SK-N-SH (cell line): ENCODE measurements around the gene EML1. TPM values are rescaled to one million over a fixed set of nuclear protein-coding genes. Genes with fewer than 3 reads are reported as not detected.

Experiments used
- polyA plus RNA-seq, 3 experiments: library from polyadenylated mRNA; depleted of rRNA; stranded (reverse); fragments of >200 nt; gene quantifications; 2 replicates each; pipeline ENCODE4 v1.2.3, GENCODE V29; 2012
- small RNA-seq, 7 experiments: library from RNA; depleted of rRNA; stranded (forward); fragments of <200 nt; gene quantifications; one replicate each; pipeline ENCODE3, GENCODE V24; 2012

EML1 gene
- polyA plus RNA-seq, 1 of the 3 experiments (the other 2 are of a cell fraction), result 6.3 TPM

Small RNA genes within 50 kb of the gene (small RNA-seq; reads per million reads assigned to genes)
- 0 reads per million in 7 experiments for gene RNU1-47P

Other genes starting within 250 kb of the EML1 start
- gene CCDC85C, start 189.2 kb upstream of the EML1 start, polyA plus RNA-seq (2012; rRNA removed), result 9.6 and 10.6 TPM in 2 replicates
- gene HHIPL1, start 148.3 kb upstream of the EML1 start, polyA plus RNA-seq (2012; rRNA removed), result 0.02 TPM in 2 replicates
- gene CYP46A1, start 109.1 kb upstream of the EML1 start, polyA plus RNA-seq (2012; rRNA removed), result 0.18 and 0.30 TPM in 2 replicates